ENCODE data around the gene PTPRN2.

Gene PTPRN2

GRCh38 chr7:158444501-158445420, 142.9 kb downstream of the PTPRN2 start:
- TF ChIP-seq CTCF (IDR thresholded peaks at IDR 0.05; ENCODE audit: low read depth, low read length): no peak
- DNase-seq (ENCODE audit: extremely low read depth, low read depth): no peak

GRCh38 chr7:158443688-158444483, 143.7 kb downstream of the PTPRN2 start:
- no peak for DNase-seq (ENCODE audit: extremely low read depth, low read depth)
- TF ChIP-seq CTCF (IDR thresholded peaks at IDR 0.05; ENCODE audit: low read depth, low read length): no peak

GRCh38 chr7:158443014-158443687, 144.5 kb downstream of the PTPRN2 start:
- no peak for TF ChIP-seq CTCF (IDR thresholded peaks at IDR 0.05; ENCODE audit: low read depth, low read length)
- DNase-seq (ENCODE audit: extremely low read depth, low read depth): no peak

- DNase-seq (ENCODE audit: extremely low read depth, low read depth): no peak
- TF ChIP-seq CTCF (IDR thresholded peaks at IDR 0.05; ENCODE audit: low read depth, low read length): no peak
Observed at GRCh38 chr7:158442260-158442659, 145.4 kb downstream of the PTPRN2 start.

GRCh38 chr7:158439035-158439434, 148.6 kb downstream of the PTPRN2 start:
- TF ChIP-seq CTCF (IDR thresholded peaks at IDR 0.05; ENCODE audit: low read depth, low read length): no peak
- no peak for DNase-seq (ENCODE audit: extremely low read depth, low read depth)

GRCh38 chr7:158432369-158433341, 155.0 kb downstream of the PTPRN2 start:
- no peak for TF ChIP-seq CTCF (IDR thresholded peaks at IDR 0.05; ENCODE audit: low read depth, low read length)
- DNase-seq (ENCODE audit: extremely low read depth, low read depth): no peak

Measured in AG09319 (cell line).